ENCODE data around the gene EML6. TPM values are rescaled to one million over a fixed set of nuclear protein-coding genes. Genes with fewer than 3 reads are reported as not detected.
"Not testable (repeated sequence)": the region's sequence is repeated elsewhere in the genome, so short reads cannot be mapped to it uniquely, and the experiment has no call there.

EML6 gene
- total RNA-seq, 2 donors from 2014 or later = 0.96 to 2.0 TPM

DNA sequence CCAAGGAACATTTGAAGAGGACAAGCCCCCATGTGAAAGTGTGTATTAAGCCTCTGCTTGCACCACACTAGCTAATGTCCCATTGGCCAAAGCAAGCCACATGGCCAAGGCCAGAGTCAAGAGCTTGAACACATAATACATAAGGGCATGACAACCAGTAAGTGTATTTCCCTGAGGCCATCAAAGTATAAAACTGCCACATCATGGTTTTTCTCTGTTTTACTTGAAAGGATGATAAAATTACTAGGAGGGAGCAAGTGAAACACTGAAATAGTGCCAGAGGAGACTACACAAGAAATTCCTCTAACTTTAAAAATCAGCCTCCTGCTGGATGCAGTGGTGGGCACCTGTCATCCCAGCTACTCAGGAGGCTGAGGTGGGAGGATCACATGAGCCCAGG lies 30.9 kb upstream of the EML6 start:
- H3K4me1 Mint-ChIP-seq (ENCODE audit: low read depth) = peaks cover 13% of the 10 kb centered on the region
- peaks cover 42% of the 10 kb centered on the region for H3K27me3 Mint-ChIP-seq (ENCODE audit: low read depth)
- ATAC-seq (replicated peaks in 1 of 2) (no peak), DNase-seq (no peak)
- H3K9me3 Mint-ChIP-seq = peaks cover 0 to 3% of the 10 kb centered on the region in 2 donors
- H3K4me3 Mint-ChIP-seq = no peak overlapping the region
- H3K36me3 Mint-ChIP-seq (ENCODE audit: insufficient read depth in 2 of 2) = peaks cover 0 to 2% of the 10 kb centered on the region in 2 donors
- no peak overlapping the region for H3K27ac Mint-ChIP-seq

DNA sequence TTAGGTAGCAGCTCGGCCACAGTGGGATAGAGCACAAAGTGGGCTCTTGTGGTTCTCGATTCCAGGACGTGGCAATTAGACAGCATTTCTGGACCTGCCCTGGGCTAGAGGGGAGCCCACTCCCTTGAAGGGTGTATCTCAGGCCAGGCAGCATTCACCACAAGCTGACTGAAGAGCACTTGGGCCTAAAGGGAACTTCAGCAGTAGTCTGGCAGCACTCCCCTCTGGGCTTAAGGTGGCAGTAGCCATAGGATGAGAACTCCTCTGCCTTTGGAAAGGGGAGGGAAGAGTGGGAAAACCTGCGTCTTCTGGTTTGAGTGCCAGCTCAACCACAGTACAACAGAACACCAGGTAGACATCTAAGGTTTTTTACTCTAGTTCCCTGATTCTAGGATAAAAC lies 28.1 kb upstream of the EML6 start:
- peaks cover 21% of the 10 kb centered on the region for H3K27me3 Mint-ChIP-seq (ENCODE audit: low read depth)
- H3K36me3 Mint-ChIP-seq (ENCODE audit: insufficient read depth in 2 of 2) = no peaks in the 10 kb centered on the region

DNA sequence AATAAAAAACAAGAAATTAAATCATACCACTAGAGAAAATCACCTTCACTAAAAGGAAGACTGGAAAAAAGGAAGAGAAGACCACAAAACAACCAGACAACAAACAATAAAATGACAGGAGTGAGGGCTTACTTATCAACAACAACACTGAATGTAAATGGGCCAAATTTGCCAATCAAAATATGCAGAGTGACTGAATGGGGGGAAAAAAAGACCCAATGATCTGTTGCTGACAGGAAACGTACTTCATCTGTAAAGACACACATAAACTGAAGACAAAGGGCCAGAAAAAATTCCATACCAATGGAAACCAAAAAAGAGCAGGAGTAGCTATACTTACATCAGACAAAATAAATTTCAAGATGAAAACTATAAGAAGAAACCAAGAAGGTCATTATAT lies 25.5 kb upstream of the EML6 start:
- Mint-ChIP-seq H3K4me1 (ENCODE audit: low read depth) (peaks cover 17% of the 10 kb centered on the region), H3K9me3 (no peaks in the 10 kb centered on the region), H3K27ac (no peak overlapping the region), H3K27me3 (ENCODE audit: low read depth) (peaks cover 32% of the 10 kb centered on the region), H3K4me3 (no peak overlapping the region), H3K36me3 (ENCODE audit: insufficient read depth in 2 of 2) (no peaks in the 10 kb centered on the region)
- no peak for DNase-seq
- ATAC-seq (replicated peaks in 1 of 2) = no peak

More for the DNA sequence above, 28.1 kb upstream of the EML6 start:
- H3K4me1 Mint-ChIP-seq (ENCODE audit: low read depth) = peaks cover 4% of the 10 kb centered on the region
- DNase-seq = no peak
- no peak for ATAC-seq (replicated peaks in 1 of 2)
- no peaks in the 10 kb centered on the region for H3K9me3 Mint-ChIP-seq
- H3K27ac Mint-ChIP-seq = no peak overlapping the region
- no peak overlapping the region for H3K4me3 Mint-ChIP-seq

- peaks cover 25% of the 10 kb centered on the region for H3K27me3 Mint-ChIP-seq (ENCODE audit: low read depth)
- not testable (repeated sequence) for H3K9me3 Mint-ChIP-seq; H3K4me3 Mint-ChIP-seq; DNase-seq; ATAC-seq (replicated peaks in 1 of 2); H3K36me3 Mint-ChIP-seq (ENCODE audit: insufficient read depth in 2 of 2); H3K27ac Mint-ChIP-seq
- peaks cover 17% of the 10 kb centered on the region for H3K4me1 Mint-ChIP-seq (ENCODE audit: low read depth)
Observed at GRCh38 chr2:54698926-54699325, 24.5 kb upstream of the EML6 start.

- Mint-ChIP-seq H3K36me3 (ENCODE audit: insufficient read depth in 2 of 2) (no peaks in the 10 kb centered on the region), H3K9me3 (no peaks in the 10 kb centered on the region), H3K27ac (peak overlapping the region; percentile 71), H3K27me3 (ENCODE audit: low read depth) (peaks cover 25% of the 10 kb centered on the region), H3K4me1 (ENCODE audit: low read depth) (peaks cover 17% of the 10 kb centered on the region), H3K4me3 (no peak overlapping the region)
- ATAC-seq (replicated peaks in 1 of 2) (no peak), DNase-seq (no peak)
Observed at GRCh38 chr2:54699665-54700064, 23.8 kb upstream of the EML6 start.

DNA sequence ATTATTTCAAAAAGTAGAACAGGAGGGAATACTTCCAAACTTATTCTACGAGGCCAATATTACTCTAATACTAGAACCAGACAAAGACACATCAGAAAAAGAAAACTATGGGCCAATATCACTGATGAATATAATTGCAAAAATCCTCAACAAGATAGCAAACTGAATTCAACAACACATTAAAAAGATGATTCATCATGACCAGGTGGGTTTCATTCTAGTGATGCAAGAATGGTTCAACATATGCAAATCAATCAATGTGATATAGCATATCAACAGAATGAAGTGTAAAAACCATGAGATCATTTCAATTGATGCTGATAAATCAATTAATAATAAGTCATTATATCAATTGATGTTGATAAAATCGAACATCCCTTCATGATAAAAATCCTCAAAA lies 22.4 kb upstream of the EML6 start:
- Mint-ChIP-seq H3K4me3 (peak overlapping the region in 1 of 2 donors; percentile 47), H3K4me1 (ENCODE audit: low read depth) (peaks cover 17% of the 10 kb centered on the region), H3K27me3 (ENCODE audit: low read depth) (peaks cover 25% of the 10 kb centered on the region), H3K36me3 (ENCODE audit: insufficient read depth in 2 of 2) (no peaks in the 10 kb centered on the region), H3K9me3 (no peaks in the 10 kb centered on the region), H3K27ac (peak overlapping the region; percentile 45)
- DNase-seq (no peak), ATAC-seq (replicated peaks in 1 of 2) (peak; percentile 39 to 61)

DNA sequence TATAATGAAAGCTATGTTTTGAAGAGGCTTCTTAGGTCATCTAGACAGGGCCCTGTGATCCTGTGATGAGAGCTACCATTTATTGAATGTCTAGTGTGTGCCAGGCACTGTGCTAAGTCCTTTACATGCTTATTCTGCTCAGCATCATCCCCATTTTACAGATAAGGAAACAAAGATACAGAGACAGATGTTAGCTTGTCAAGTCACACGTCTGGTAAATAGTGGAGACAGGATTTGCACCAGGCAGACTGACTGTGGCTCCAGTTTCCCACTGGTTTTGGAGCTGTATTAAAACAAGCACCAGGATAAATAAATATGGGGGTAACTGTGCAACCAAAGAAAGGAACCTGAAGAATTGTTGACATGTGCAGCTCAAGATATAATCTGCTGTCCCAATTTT lies 19.2 kb upstream of the EML6 start:
- no peaks in the 10 kb centered on the region for H3K9me3 Mint-ChIP-seq
- DNase-seq = no peak
- no peaks in the 10 kb centered on the region for H3K36me3 Mint-ChIP-seq (ENCODE audit: insufficient read depth in 2 of 2)
- H3K4me3 Mint-ChIP-seq = no peak overlapping the region
- H3K27ac Mint-ChIP-seq = no peak overlapping the region
- no peak for ATAC-seq (replicated peaks in 1 of 2)
- peaks cover 17% of the 10 kb centered on the region for H3K4me1 Mint-ChIP-seq (ENCODE audit: low read depth)
- H3K27me3 Mint-ChIP-seq (ENCODE audit: low read depth) = peaks cover 37% of the 10 kb centered on the region

GRCh38 chr2:54704688-54705605 lies 18.5 kb upstream of the EML6 start:
- H3K4me3 Mint-ChIP-seq = no peak overlapping the region
- ATAC-seq (replicated peaks in 1 of 2) (peak; percentile 46 to 70), DNase-seq (no peak)
- no peak overlapping the region for H3K27ac Mint-ChIP-seq
- H3K27me3 Mint-ChIP-seq (ENCODE audit: low read depth) = peaks cover 44% of the 10 kb centered on the region
- H3K36me3 Mint-ChIP-seq (ENCODE audit: insufficient read depth in 2 of 2) = no peaks in the 10 kb centered on the region
- no peaks in the 10 kb centered on the region for H3K9me3 Mint-ChIP-seq
- H3K4me1 Mint-ChIP-seq (ENCODE audit: low read depth) = peaks cover 17% of the 10 kb centered on the region

- peaks cover under 1% of the 10 kb centered on the region for H3K4me1 Mint-ChIP-seq (ENCODE audit: low read depth)
- ATAC-seq (replicated peaks in 1 of 2) = no peak
- no peak for DNase-seq
- no peak overlapping the region for H3K4me3 Mint-ChIP-seq
- H3K27ac Mint-ChIP-seq = no peak overlapping the region
- no peaks in the 10 kb centered on the region for H3K9me3 Mint-ChIP-seq
- H3K36me3 Mint-ChIP-seq (ENCODE audit: insufficient read depth in 2 of 2) = no peaks in the 10 kb centered on the region
- H3K27me3 Mint-ChIP-seq (ENCODE audit: low read depth) = peaks cover 38% of the 10 kb centered on the region
Observed at GRCh38 chr2:54706622-54707021, 16.8 kb upstream of the EML6 start.

DNA sequence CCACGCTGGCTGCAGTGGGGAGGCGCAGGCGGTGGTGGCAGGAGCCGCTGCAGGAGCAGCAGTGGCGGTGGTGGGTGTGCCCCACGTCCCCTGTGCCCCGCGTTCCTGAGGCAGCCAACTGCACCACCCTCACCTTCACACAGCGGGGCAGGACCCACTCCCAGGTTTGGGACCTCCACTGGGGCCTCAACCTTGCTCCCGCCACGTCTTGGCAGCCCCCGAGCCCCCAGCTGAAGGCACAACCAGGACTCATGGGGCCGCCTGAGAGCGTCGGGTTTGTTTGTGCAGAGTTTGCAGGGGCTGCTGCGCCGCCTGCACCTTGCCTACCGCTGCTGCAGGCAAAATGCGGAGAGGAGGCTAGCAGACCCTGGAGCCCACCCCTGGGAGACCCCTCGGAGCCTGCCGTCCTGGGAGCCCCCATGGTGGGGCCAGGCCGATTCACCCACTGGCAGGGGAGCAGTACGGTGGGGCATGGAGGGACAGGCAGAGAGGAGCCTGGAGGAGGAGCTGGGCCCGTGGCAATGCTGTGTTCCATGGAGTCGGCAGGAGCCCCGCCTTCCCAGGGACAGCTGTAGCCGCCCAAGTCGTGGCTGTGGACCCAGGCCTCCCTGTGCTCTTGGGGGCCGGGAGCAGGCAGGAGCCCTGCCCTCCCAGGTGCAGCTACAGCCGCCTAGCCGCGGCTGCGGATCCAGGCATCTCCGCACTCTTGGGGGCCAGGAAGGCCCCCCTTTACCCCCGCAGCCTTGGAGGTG lies 14.7 kb upstream of the EML6 start:
- DNase-seq (no peak), ATAC-seq (replicated peaks in 1 of 2) (peak; percentile 49 to 58)
- H3K27ac Mint-ChIP-seq = no peak overlapping the region
- H3K4me3 Mint-ChIP-seq = peak overlapping the region; percentile 66 to 79
- no peaks in the 10 kb centered on the region for H3K36me3 Mint-ChIP-seq (ENCODE audit: insufficient read depth in 2 of 2)
- no peaks in the 10 kb centered on the region for H3K4me1 Mint-ChIP-seq (ENCODE audit: low read depth)
- no peaks in the 10 kb centered on the region for H3K9me3 Mint-ChIP-seq
- peaks cover 33% of the 10 kb centered on the region for H3K27me3 Mint-ChIP-seq (ENCODE audit: low read depth)

- no peaks in the 10 kb centered on the region for H3K4me1 Mint-ChIP-seq (ENCODE audit: low read depth)
- peak; percentile 59 to 72 for ATAC-seq (replicated peaks in 1 of 2)
- no peaks in the 10 kb centered on the region for H3K9me3 Mint-ChIP-seq
- no peak overlapping the region for H3K27ac Mint-ChIP-seq
- peaks cover 33% of the 10 kb centered on the region for H3K27me3 Mint-ChIP-seq (ENCODE audit: low read depth)
- H3K4me3 Mint-ChIP-seq = peak overlapping the region; percentile 65 to 79
- H3K36me3 Mint-ChIP-seq (ENCODE audit: insufficient read depth in 2 of 2) = no peaks in the 10 kb centered on the region
- peak in 1 of 2 donors; percentile 23 for DNase-seq
Observed at GRCh38 chr2:54709336-54709809, 14.1 kb upstream of the EML6 start.

GRCh38 chr2:54710216-54710615 lies 13.2 kb upstream of the EML6 start:
- Mint-ChIP-seq H3K36me3 (ENCODE audit: insufficient read depth in 2 of 2) (no peaks in the 10 kb centered on the region), H3K4me3 (peak overlapping the region in 1 of 2 donors; percentile 63), H3K4me1 (ENCODE audit: low read depth) (no peaks in the 10 kb centered on the region), H3K9me3 (no peaks in the 10 kb centered on the region), H3K27me3 (ENCODE audit: low read depth) (peaks cover 33% of the 10 kb centered on the region), H3K27ac (no peak overlapping the region)
- no peak for DNase-seq
- no peak for ATAC-seq (replicated peaks in 1 of 2)

DNA sequence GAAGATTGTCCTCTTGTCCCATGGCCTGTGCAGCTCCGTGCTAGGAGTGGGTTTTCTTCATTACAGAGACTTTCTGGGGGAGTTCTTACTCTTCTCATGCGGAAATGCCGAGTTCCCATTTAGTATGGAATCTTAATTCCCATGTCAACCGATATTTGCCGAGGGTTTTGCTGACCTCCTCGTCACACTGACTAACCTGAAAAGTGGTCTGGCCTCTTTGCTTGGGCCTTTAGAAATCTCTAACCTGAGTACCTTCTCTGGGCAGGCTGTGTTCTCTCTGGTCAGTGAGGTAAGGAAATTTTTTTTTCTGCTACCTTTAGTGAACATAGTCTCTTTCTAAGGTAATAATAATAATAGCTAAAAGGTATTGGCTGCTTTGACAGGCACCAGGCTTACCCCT lies 10.9 kb upstream of the EML6 start:
- no peak overlapping the region for H3K27ac Mint-ChIP-seq
- ATAC-seq (replicated peaks in 1 of 2) (no peak), DNase-seq (no peak)
- peaks cover 30% of the 10 kb centered on the region for H3K27me3 Mint-ChIP-seq (ENCODE audit: low read depth)
- H3K36me3 Mint-ChIP-seq (ENCODE audit: insufficient read depth in 2 of 2) = no peaks in the 10 kb centered on the region
- no peak overlapping the region for H3K4me3 Mint-ChIP-seq
- no peaks in the 10 kb centered on the region for H3K9me3 Mint-ChIP-seq
- no peaks in the 10 kb centered on the region for H3K4me1 Mint-ChIP-seq (ENCODE audit: low read depth)
